Measurements from ENCODE around the gene ARID1B.

The ARID1B gene

GRCh38 chr6:157194110-157194509 is 416.9 kb downstream of the ARID1B start:
- DNase-seq (ENCODE audit: low spot score), result no peak

GRCh38 chr6:157194643-157195042 is 417.5 kb downstream of the ARID1B start:
- DNase-seq (ENCODE audit: low spot score), result no peak

GRCh38 chr6:157196391-157196790 is 419.2 kb downstream of the ARID1B start:
- DNase-seq (ENCODE audit: low spot score), result no peak

- DNase-seq (ENCODE audit: low spot score), result no peak
Measured at GRCh38 chr6:157198425-157199279, 421.5 kb downstream of the ARID1B start.

- DNase-seq (ENCODE audit: low spot score), result no peak
Measured at GRCh38 chr6:157200117-157200516, 422.9 kb downstream of the ARID1B start.

- DNase-seq (ENCODE audit: low spot score), result no peak
Measured at GRCh38 chr6:157200611-157201010, 423.4 kb downstream of the ARID1B start.

GRCh38 chr6:157201083-157201482 is 423.9 kb downstream of the ARID1B start:
- DNase-seq (ENCODE audit: low spot score), result no peak

- DNase-seq (ENCODE audit: low spot score), result no peak
Measured at GRCh38 chr6:157203312-157203744, 426.1 kb downstream of the ARID1B start.

GRCh38 chr6:157203764-157204163 is 426.6 kb downstream of the ARID1B start:
- DNase-seq (ENCODE audit: low spot score), result no peak

GRCh38 chr6:157205473-157206358 is 428.5 kb downstream of the ARID1B start:
- DNase-seq (ENCODE audit: low spot score), result no peak

GRCh38 chr6:157206359-157206815 is 429.2 kb downstream of the ARID1B start:
- DNase-seq (ENCODE audit: low spot score), result no peak

- no peak for DNase-seq (ENCODE audit: low spot score)
Measured at GRCh38 chr6:157207521-157208076, 430.4 kb downstream of the ARID1B start.

- DNase-seq (ENCODE audit: low spot score), result no peak
Measured at GRCh38 chr6:157209865-157210530, 432.8 kb downstream of the ARID1B start.

GRCh38 chr6:157210954-157211353 is 433.8 kb downstream of the ARID1B start:
- DNase-seq (ENCODE audit: low spot score), result no peak

GRCh38 chr6:157211603-157212455 is 434.7 kb downstream of the ARID1B start:
- DNase-seq (ENCODE audit: low spot score), result no peak

GRCh38 chr6:157213426-157213825 is 436.2 kb downstream of the ARID1B start:
- DNase-seq (ENCODE audit: low spot score), result no peak

GRCh38 chr6:157213907-157214565 is 436.9 kb downstream of the ARID1B start:
- no peak for DNase-seq (ENCODE audit: low spot score)

GRCh38 chr6:157215717-157216116 is 438.5 kb downstream of the ARID1B start:
- no peak for DNase-seq (ENCODE audit: low spot score)

GRCh38 chr6:157216570-157216969 is 439.4 kb downstream of the ARID1B start:
- DNase-seq (ENCODE audit: low spot score), result no peak

- DNase-seq (ENCODE audit: low spot score), result no peak
Measured at GRCh38 chr6:157217198-157217893, 440.2 kb downstream of the ARID1B start.
